GM20431 (cell line): ENCODE data around the gene MLXIPL.
"Not testable (repeated sequence)": the region's sequence is repeated elsewhere in the genome, so short reads cannot be mapped to it uniquely, and the experiment has no call there.

Source experiments
- in situ Hi-C: fragments of 300-500 bp; cut with MseI, MboI; formaldehyde crosslinking; loops from one replicate; pipeline ENCODE4 v1.15.0; 2020; ENCODE audit warnings: low sequenced_read_pairs; ENCODE audit not compliant: unreplicated experiment

Gene MLXIPL

GRCh38 chr7:73557397-73558257, 66.7 kb downstream of the MLXIPL start, which contains the start of gene BCL7B:
Gene BCL7B, minus strand, starts transcription at chr7:73557690. Its CDS starts 112 bp downstream, at chr7:73557578.
- in situ Hi-C loops: no loop called here

DNA sequence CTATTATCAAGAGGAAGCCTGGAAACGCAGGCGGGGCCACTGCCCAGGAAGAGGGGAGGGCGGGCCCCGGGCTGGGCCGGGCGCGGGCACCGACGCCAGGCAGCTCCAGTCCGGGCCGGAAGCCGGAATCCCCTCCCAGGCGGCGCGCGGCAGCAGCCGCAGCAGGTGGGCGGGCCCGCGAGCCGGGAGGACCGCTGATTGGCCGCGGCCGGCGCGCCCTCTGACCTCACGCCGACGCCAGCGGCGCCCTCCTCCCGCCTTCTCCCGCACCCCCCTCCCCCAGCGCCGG, 67.3 kb downstream of the MLXIPL start:
- in situ Hi-C loops: no loop called here

GRCh38 chr7:73556208-73557107, 67.9 kb downstream of the MLXIPL start:
- in situ Hi-C loops: no loop called here

- in situ Hi-C loops: no loop called here
These were observed 68.8 kb downstream of the MLXIPL start for GRCh38 chr7:73555411-73555982.

DNA sequence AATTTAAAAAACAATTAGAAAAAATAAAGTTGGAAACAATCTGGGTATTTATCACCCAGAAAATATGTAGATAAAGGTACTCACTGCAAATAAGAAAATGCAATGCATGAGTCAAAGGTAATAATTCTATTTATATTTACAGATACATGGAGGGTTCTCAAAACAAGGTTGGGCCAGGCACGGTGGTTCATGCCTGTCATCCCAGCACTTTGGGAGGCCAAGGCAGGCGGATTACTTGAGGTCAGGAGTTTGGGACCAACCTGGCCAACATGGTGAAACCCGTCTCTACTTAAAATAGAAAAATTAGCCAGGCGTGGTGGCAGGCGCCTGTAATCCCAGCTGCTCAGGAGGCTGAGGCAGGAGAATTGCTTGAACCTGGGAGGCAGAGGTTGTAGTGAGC, 74.2 kb downstream of the MLXIPL start:
- in situ Hi-C loops: not testable (repeated sequence)

GRCh38 chr7:73549176-73549575, 75.1 kb downstream of the MLXIPL start:
- in situ Hi-C loops: no loop called here

DNA sequence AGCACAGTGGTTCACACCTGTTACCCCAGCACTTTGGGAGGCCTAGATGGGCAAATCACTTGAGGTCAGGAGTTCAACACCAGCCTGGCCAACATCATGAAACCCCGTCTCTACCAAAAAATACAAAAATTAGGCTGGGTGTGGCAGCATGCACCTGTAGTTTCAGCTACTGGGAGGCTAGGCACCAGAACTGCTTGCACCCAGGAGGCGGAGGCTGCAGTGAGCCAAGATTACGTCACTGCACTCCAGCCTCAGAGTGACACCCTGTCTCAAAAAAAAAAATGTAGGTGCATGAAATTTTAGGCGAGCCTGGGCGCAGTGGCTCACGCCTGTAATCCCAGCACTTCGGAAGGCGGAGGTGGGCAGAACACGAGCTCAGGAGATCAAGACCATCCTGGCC, 76.5 kb downstream of the MLXIPL start:
- in situ Hi-C loops: no loop called here

- in situ Hi-C loops: no loop called here
These were observed 79.6 kb downstream of the MLXIPL start for GRCh38 chr7:73544678-73545077.
